ENCODE results near the gene ASAH2.

DNA sequence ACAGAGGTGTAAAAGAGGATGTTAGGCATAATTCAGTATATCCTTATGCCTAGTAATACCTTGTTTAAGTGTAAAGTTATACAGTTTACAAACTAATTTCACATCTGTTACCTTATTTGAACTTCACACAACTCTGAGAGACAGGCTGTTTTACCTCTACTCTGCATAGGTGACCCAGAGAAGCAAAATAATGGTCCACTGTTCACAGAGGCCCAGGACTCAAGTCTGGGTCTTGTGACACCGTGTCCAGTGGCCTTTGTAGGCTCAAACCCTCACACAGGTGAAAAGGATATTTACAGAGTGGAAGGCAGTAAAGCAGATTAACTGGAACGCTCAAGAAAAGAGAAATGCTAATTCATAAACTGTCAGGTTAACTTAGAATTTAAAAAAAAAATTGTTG lies 32.1 kb downstream of the ASAH2 start:
- TF ChIP-seq, protein P1, sequence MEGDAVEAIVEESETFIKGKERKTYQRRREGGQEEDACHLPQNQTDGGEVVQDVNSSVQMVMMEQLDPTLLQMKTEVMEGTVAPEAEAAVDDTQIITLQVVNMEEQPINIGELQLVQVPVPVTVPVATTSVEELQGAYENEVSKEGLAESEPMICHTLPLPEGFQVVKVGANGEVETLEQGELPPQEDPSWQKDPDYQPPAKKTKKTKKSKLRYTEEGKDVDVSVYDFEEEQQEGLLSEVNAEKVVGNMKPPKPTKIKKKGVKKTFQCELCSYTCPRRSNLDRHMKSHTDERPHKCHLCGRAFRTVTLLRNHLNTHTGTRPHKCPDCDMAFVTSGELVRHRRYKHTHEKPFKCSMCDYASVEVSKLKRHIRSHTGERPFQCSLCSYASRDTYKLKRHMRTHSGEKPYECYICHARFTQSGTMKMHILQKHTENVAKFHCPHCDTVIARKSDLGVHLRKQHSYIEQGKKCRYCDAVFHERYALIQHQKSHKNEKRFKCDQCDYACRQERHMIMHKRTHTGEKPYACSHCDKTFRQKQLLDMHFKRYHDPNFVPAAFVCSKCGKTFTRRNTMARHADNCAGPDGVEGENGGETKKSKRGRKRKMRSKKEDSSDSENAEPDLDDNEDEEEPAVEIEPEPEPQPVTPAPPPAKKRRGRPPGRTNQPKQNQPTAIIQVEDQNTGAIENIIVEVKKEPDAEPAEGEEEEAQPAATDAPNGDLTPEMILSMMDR (IDR thresholded peaks at IDR 0.05; ENCODE audit: insufficient read depth, low read length, poor library complexity, severe bottlenecking) = no peak
- no peak for TF ChIP-seq EZH2phosphoT487 (conservative IDR thresholded peaks at IDR 0.05; ENCODE audit: low read length)
